IPS-11a (cell line): ENCODE data around the gene DBN1.

Source experiments
- H3K4me3 ChIP-seq: one replicate; pipeline ENCODE4 v1.5.1; 2013; ENCODE audit warnings: low read depth, low read length, control low read depth

DBN1 gene

DNA sequence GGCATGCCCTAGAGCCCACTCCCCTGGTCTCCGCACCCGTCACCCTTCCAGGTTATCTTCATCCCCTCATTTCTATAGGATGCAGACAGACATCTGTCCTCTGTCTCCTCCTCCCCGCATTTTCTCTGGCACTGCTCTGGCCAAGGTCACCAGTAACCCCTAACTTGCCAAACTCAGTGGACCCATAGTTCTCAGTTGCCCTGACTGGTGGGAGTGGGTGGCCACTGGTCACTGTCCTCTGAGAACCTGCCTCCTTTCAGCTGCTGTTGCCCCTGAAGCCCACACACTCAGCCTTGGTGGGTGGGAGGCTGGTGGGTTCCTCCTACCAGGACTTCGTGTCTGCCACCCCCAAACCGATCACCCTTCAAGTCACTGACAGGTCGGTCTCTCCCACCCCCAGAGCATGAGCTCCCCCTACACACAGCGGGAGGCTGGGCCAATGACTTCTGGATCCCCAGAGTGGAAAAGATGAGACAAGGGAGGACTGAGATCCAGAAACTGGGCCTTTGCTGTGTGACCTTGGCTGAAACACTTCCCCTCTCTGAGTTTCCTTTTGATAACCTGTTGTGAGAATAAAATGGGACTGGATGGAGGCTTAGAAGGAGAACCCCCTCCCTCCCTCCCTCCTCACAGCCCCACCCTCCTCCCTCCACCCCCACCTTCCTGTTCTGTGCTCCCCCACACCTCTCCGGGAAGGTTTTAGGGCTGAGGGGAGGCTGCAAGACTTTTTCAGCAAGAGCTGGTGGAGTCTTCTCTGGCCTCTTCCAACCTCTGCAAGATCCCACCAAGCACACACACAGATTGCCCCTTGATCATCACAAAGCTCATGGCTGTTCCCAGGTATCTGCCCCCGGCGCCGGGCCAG lies 2.4 kb upstream of the DBN1 start:
- H3K4me3 ChIP-seq = no peak overlapping the region

DNA sequence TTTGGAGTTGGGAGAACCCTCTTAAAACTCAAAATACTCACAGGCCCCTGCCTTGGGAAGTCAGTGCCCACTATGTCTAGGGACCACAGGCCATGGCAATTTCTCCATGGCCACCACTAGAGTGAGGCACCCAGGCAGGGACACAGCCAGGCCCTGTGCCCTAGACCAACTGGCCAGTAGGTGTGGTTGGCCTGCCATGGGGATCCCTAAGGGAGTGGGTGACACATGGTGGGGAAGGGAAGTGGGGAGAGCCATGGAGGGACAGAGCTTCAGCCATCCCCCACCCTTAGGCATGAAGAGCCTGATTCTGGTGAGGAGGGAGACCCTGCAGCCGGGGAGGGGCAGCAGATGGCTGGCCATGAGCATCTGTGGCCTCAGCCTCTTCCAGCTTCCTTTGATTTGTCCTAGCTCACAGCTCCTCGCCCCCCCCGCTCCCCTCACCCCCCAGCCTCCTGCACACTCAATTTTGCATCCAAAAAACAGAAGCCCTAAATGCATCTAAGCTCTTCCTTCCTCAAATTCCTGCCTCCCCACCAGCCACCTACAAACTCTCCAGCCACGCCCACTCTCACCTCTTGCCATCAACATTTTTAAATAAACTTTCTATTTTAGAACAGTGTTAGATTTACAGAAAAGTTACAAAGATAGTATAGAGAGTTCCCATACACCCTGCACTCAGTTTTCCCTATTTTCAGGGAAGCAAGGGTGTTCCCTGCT lies 1.6 kb upstream of the DBN1 start:
- no peak overlapping the region for H3K4me3 ChIP-seq

- H3K4me3 ChIP-seq = no peak overlapping the region
Measured at GRCh38 chr5:177474002-177474476, 605 bp upstream of the DBN1 start.

DNA sequence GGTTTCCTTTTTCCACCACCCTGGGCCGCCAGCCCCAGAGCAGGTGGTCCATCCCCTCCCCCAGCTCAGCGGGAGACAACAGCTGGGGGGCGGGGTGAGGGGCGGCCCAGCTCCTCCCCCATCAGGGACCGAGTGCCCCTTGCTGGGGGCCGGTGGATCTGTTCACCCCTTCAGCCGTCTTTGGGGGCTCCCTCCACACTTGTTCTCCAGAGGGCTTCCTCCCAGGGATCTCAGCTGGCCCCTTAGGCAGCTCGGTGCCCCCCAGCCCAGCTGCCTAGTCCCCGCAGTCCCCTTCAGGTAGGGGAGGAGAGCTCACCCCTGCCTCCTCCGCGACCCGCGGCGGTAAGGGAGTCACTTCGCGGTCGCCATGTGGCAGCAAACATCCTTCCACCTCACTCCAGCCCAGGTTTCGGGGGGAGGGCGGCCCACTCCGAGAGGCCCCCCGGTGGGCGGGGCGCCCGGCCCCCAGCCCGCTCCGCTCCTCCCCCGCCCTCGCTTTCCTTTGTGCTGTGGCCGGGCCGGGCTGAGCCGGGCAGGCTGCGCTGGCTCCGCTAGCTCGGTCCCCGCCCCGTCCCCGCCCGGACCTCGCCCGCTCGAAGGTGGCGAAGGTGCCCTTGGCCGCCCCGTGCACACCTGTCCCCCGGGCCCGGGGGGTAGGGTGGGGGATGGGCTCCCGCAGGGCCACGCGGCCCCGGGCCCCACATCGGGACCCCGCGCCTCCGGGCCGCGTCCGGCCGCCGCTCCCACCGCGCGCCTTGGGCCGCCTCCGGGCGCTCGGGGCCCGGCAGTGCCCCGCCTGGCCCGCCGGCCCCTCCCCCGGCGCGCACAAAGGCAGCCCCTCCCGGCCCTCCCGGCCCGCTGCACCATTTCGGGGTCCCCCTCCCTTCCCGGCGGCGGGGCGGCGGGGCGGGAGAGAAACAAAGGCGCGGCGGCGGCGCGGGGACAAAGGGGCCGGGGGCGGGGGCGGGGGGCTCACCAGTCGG lies 683 bp downstream of the DBN1 start:
- peak overlapping the region; percentile 57 for H3K4me3 ChIP-seq

DNA sequence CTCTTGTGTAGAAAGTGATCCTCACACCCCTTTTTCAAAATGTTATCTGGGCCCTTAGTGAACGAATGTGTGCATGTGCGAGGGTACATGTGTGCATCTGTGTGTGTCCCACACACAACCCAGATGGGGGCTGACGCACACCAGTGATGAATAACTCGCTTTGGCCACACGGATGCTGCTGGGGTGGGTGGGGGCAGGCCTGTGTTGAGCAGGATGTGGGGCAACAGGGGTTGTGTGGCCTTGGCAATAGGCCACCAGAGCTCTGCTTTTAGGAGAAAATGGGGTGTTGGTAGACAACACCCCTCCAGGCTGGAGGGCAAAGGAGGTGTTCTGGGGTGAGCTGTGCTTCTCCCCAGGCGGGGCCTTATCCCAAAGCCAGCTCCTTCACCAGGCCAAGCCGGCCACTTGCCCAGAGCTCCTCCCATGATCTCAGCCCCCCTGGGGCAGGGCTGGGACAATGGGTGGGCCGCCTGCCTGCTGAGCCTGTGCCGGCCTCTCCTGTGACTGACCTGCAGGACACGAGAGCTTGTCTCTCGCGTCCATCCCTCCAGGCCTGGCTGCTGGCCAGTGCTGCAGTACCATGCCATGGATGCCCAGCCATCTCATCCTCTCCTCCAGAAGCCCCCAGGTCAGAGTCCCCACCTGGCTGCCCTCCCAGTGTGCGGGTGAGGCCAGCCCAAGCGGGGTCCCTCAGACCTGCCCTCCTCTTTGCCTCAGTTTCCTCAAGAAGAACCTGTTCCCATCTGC lies 1.7 kb downstream of the DBN1 start:
- peak overlapping the region; percentile 57 for H3K4me3 ChIP-seq

- no peak overlapping the region for H3K4me3 ChIP-seq
Measured at GRCh38 chr5:177470759-177471536, 2.5 kb downstream of the DBN1 start.

DNA sequence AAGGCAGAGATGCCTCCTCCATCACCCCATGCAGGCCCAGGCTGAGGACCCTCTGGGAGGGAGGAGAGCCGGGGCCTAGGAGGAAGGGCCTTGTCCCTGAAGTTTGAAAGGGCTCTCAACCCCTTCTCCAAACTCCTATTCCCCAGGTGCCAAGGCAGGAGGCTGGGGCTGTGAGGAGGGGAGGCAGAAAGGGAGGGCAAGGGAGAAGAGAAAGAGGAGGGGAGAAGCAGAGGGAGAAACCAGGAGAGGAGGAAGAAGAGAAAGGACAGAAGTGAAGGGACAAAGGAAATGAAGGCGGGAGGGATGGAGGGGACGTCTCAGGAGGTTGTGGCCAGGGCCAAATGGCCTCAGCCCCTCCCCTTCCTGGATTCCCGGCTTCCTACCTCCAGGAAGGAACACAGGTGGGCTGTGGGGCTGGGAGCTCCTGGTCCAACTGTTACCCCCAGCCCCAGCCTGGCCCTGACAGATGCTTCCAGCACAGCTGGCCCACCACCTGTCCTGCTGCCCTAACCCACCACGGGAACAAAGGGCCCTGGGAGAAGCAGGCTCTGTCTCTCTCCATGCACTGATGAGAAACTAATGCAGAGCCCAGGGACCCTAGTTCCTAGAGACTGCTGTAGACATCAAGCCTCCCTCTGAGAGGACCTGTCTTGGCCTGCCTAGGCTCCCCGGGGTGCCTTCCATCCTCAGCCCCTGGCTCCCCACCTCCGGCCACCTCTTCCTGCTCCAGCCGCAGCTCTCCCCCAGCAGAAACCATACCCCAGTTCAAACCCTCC lies 3.5 kb downstream of the DBN1 start:
- H3K4me3 ChIP-seq = no peak overlapping the region

DNA sequence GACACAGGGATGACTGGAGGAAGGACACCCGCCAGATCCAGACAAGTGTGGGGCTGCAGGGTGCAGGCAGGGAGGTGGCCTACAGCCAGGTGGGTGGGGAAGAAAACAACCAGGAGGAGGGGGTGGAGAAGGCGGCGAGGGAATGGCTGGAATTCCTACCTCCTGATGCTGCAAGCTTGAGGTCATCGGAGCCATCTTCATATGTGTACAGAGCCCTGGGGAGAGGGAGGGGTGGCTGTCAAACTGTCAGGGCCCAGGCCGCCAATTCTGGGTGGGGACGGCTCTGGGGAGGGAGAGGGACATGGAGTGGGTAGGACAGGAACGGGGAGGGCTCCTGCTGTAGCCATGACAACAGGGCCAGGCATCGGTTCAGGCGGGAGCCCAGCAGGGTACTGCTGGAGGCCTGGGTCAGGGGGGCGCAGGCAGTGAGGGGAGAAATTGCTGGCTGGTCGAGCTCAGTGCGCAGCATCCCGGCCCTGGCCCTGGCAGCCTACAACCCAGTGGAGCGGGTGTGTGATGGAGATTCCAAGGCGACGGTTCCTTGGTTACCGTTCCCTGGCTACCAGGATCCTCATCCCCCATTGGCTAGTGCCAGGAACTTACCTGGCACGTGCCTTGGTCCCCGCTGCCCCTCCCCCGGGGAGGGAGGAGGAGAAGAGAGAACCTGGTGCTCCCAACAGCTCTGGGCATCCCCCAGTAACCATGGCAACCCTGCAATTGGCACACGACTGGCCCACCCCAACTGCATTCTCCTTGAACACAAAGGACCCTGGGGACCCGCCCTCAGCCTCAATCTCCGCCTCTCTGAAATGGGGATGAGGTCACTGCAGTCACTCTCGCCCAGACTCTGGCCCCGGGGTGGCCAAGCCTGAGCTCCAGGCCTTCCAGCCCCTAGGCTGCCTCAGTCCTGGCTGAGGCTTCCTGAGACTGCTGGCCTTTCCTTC lies 4.5 kb downstream of the DBN1 start:
- no peak overlapping the region for H3K4me3 ChIP-seq

- H3K4me3 ChIP-seq = no peak overlapping the region
Measured at GRCh38 chr5:177468329-177468684, 5.1 kb downstream of the DBN1 start.

- no peak overlapping the region for H3K4me3 ChIP-seq
Measured at GRCh38 chr5:177467436-177467835, 6.0 kb downstream of the DBN1 start.

DNA sequence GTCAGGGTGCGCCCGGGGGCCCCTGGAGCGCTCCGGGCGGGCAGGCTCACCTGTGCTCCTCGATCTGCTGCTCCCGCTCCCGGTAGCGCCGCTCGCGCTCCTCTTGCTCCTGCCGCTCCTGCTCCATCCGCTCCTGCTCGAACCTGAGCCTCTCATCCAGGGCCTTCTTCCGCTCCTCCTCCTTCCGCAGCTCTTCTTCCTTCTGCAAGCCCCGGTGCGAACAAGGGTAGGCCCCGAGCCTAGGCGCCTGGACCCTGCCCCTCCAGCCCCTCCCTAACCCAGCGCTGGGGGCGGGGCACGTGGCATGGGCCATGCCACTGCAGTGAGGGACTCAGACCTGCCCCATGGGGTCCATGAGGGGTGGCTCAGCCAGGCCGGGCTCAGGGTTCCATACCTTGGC lies 6.6 kb downstream of the DBN1 start:
- H3K4me3 ChIP-seq = no peak overlapping the region

- no peak overlapping the region for H3K4me3 ChIP-seq
Measured at GRCh38 chr5:177465044-177465443, 8.4 kb downstream of the DBN1 start.

- H3K4me3 ChIP-seq = no peak overlapping the region
Measured at GRCh38 chr5:177462021-177462670, 11.3 kb downstream of the DBN1 start.

GRCh38 chr5:177459819-177460628 lies 13.4 kb downstream of the DBN1 start:
- no peak overlapping the region for H3K4me3 ChIP-seq

- no peak overlapping the region for H3K4me3 ChIP-seq
Measured at GRCh38 chr5:177459357-177459756, 14.1 kb downstream of the DBN1 start.

- no peak overlapping the region for H3K4me3 ChIP-seq
Measured at GRCh38 chr5:177458912-177459350, 14.5 kb downstream of the DBN1 start.
